GM12892 (cell line): ENCODE measurements around the gene MSGN1.

Experiments used
- POLR2A ChIP-seq: IDR thresholded peaks from 2 replicates; pipeline ENCODE4 v1.6.1; 2011; ENCODE audit warnings: low read depth, low read length, control low read depth
- POLR2AphosphoS5 ChIP-seq: IDR thresholded peaks from 2 replicates; pipeline ENCODE4 v1.6.1; 2011; ENCODE audit warnings: low read depth, low read length, control low read depth
- TAF1 ChIP-seq: IDR thresholded peaks from 2 replicates; pipeline ENCODE4 v1.6.1; 2011; ENCODE audit warnings: low read depth, mild to moderate bottlenecking, control low read depth, low read length, borderline replicate concordance

DNA sequence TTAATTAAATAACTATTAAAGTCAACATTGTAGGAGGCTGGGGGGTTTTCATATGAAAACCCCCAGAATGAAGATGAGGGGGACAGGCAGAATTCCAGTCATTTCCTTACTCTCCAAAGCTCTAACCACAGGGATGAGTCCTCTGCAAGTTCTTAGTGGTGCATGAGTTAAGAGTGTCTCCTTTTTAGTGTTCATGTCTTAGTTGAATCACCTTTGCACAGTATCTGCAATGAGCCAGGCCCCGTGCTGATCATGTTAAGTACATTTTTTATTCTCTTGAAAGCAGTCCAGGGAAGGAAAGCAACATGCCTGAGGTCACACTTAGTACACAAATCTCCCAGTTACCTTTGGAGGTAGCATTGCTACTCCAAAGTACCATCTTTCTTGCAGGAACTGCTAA lies 25.7 kb upstream of the MSGN1 start:
- no peak for TF ChIP-seq POLR2A
- TF ChIP-seq POLR2AphosphoS5 = no peak
- no peak for TF ChIP-seq TAF1
